ENCODE results near the gene EXOSC10.

DNA sequence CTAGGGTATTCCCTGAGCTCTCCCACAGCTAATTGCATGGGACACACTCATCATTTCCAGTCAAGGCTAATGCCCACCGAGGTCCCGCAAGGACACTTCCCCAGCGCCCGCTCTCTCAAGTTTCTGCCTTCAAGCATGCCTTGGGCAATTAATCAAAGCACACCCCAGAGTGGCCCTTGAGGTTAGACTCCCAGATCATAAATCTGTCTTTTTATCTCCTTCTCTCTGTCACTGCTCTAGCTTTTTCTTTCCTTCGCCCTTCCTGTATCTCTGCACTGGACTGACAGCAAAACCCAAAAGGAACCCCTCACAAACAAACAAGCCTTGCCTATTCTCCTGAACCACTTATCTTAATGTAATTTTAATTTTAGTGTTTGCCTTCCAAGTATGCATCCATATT, 7.9 kb upstream of the EXOSC10 start:
- TF ChIP-seq, protein P1, sequence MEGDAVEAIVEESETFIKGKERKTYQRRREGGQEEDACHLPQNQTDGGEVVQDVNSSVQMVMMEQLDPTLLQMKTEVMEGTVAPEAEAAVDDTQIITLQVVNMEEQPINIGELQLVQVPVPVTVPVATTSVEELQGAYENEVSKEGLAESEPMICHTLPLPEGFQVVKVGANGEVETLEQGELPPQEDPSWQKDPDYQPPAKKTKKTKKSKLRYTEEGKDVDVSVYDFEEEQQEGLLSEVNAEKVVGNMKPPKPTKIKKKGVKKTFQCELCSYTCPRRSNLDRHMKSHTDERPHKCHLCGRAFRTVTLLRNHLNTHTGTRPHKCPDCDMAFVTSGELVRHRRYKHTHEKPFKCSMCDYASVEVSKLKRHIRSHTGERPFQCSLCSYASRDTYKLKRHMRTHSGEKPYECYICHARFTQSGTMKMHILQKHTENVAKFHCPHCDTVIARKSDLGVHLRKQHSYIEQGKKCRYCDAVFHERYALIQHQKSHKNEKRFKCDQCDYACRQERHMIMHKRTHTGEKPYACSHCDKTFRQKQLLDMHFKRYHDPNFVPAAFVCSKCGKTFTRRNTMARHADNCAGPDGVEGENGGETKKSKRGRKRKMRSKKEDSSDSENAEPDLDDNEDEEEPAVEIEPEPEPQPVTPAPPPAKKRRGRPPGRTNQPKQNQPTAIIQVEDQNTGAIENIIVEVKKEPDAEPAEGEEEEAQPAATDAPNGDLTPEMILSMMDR (conservative IDR thresholded peaks at IDR 0.05), result no peak
- no peak for TF ChIP-seq EZH2 (IDR thresholded peaks at IDR 0.05; ENCODE audit: low read depth)

All from PC-9 (cell line).